ENCODE measurements around the gene SYDE2.

The SYDE2 gene

DNA sequence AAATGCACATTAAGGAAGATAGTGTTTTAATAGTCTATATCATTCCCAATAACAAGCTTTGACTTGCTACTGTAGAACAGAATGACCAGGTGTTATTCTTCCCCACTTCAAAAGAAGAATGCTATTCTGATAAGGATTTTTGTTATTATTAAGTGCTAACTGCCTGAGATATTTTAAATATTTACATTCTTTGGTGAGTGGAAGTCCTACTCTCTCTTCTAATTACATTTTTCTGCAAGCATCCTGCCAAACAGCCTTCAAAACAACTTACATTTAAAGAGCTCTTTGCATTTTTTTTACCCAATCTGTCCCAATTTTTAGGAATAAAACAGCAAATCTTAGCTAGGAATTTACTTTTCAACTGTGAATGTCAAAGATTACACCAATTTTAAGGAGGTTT is 23.5 kb upstream of the SYDE2 start:
- H3K27me3 ChIP-seq (ENCODE audit: insufficient read depth, poor library complexity, severe bottlenecking): no peaks in the 10 kb centered on the region

DNA sequence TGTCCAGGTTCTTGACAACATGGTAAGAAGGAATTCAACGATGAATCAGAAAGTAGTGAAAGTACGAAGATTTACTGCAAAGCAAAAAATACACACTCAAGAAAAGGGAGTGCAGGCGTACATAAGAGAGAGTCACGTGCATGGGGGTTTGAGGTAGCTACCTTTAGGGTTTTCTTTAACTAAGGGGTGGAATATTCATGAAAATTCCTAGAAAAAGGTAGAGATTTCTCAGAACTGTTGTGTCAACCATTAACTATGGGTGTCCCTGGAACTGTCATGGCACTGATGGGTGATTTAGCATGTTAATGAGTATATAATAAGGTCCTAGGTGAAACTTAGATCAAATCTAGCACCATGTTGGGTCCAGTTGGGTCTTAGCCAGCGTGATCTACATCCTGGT is 22.5 kb upstream of the SYDE2 start:
- Histone ChIP-seq H3K27ac (replicated peaks) (no peak overlapping the region), H3K27me3 (ENCODE audit: insufficient read depth, poor library complexity, severe bottlenecking) (peaks cover under 1% of the 10 kb centered on the region), H3K4me3 (replicated peaks; ENCODE audit: insufficient read depth, low read length) (no peak overlapping the region)
- DNase-seq (ENCODE audit: low read depth in 1 of 2, low spot score in 1 of 2): no peak
- TF ChIP-seq, protein P1, sequence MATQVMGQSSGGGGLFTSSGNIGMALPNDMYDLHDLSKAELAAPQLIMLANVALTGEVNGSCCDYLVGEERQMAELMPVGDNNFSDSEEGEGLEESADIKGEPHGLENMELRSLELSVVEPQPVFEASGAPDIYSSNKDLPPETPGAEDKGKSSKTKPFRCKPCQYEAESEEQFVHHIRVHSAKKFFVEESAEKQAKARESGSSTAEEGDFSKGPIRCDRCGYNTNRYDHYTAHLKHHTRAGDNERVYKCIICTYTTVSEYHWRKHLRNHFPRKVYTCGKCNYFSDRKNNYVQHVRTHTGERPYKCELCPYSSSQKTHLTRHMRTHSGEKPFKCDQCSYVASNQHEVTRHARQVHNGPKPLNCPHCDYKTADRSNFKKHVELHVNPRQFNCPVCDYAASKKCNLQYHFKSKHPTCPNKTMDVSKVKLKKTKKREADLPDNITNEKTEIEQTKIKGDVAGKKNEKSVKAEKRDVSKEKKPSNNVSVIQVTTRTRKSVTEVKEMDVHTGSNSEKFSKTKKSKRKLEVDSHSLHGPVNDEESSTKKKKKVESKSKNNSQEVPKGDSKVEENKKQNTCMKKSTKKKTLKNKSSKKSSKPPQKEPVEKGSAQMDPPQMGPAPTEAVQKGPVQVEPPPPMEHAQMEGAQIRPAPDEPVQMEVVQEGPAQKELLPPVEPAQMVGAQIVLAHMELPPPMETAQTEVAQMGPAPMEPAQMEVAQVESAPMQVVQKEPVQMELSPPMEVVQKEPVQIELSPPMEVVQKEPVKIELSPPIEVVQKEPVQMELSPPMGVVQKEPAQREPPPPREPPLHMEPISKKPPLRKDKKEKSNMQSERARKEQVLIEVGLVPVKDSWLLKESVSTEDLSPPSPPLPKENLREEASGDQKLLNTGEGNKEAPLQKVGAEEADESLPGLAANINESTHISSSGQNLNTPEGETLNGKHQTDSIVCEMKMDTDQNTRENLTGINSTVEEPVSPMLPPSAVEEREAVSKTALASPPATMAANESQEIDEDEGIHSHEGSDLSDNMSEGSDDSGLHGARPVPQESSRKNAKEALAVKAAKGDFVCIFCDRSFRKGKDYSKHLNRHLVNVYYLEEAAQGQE (IDR thresholded peaks at IDR 0.05; ENCODE audit: insufficient replicate concordance, low read depth): no peak
- no peak for TF ChIP-seq POLR2AphosphoS5 (IDR thresholded peaks at IDR 0.05; ENCODE audit: low read depth)
- no peak for TF ChIP-seq GABPA (IDR thresholded peaks at IDR 0.05; ENCODE audit: low read depth)
- no peak for TF ChIP-seq SPI1 (IDR thresholded peaks at IDR 0.05; ENCODE audit: borderline replicate concordance, low read depth)
- TF ChIP-seq, protein P2, sequence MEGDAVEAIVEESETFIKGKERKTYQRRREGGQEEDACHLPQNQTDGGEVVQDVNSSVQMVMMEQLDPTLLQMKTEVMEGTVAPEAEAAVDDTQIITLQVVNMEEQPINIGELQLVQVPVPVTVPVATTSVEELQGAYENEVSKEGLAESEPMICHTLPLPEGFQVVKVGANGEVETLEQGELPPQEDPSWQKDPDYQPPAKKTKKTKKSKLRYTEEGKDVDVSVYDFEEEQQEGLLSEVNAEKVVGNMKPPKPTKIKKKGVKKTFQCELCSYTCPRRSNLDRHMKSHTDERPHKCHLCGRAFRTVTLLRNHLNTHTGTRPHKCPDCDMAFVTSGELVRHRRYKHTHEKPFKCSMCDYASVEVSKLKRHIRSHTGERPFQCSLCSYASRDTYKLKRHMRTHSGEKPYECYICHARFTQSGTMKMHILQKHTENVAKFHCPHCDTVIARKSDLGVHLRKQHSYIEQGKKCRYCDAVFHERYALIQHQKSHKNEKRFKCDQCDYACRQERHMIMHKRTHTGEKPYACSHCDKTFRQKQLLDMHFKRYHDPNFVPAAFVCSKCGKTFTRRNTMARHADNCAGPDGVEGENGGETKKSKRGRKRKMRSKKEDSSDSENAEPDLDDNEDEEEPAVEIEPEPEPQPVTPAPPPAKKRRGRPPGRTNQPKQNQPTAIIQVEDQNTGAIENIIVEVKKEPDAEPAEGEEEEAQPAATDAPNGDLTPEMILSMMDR (IDR thresholded peaks at IDR 0.05; ENCODE audit: insufficient read depth, low read length): no peak

More for the DNA sequence above, 23.5 kb upstream of the SYDE2 start:
- Histone ChIP-seq H3K27ac (replicated peaks) (no peak overlapping the region), H3K4me3 (replicated peaks; ENCODE audit: insufficient read depth, low read length) (no peak overlapping the region)
- TF ChIP-seq, protein P1 (IDR thresholded peaks at IDR 0.05; ENCODE audit: insufficient replicate concordance, low read depth): no peak
- no peak for DNase-seq (ENCODE audit: low read depth in 1 of 2, low spot score in 1 of 2)

DNA sequence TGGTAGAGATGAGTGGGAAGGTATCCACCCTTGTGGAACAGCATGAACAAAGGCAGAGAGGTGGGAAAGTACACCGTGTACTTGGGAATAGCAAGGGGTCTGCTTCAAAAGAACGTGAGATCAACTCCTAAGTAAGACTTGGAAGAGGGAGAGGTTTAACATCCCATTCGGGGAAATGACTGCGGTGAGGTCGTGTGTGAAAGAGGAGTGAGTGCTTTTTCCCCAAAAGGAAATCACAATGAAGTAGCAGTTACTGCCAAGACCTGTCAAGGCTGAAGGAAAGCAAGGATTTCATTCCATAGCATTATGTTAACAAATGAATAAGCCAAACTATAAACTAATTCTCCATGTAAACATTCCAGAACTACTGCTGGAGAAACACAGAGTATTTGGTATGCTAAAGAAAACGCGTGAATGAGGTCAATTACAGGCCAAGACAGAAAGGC is 20.0 kb upstream of the SYDE2 start:
- TF ChIP-seq SPI1 (IDR thresholded peaks at IDR 0.05; ENCODE audit: borderline replicate concordance, low read depth) (no peak), GABPA (IDR thresholded peaks at IDR 0.05; ENCODE audit: low read depth) (no peak), POLR2AphosphoS5 (IDR thresholded peaks at IDR 0.05; ENCODE audit: low read depth) (no peak)
- TF ChIP-seq, protein P1 (IDR thresholded peaks at IDR 0.05; ENCODE audit: insufficient replicate concordance, low read depth): no peak
- TF ChIP-seq, protein P2 (IDR thresholded peaks at IDR 0.05; ENCODE audit: insufficient read depth, low read length): no peak
- Histone ChIP-seq H3K27ac (replicated peaks) (no peak overlapping the region), H3K27me3 (ENCODE audit: insufficient read depth, poor library complexity, severe bottlenecking) (peaks cover 2% of the 10 kb centered on the region), H3K4me3 (replicated peaks; ENCODE audit: insufficient read depth, low read length) (no peak overlapping the region)
- no peak for DNase-seq (ENCODE audit: low read depth in 1 of 2, low spot score in 1 of 2)

Measured in HL-60 (cell line).